ENCODE measurements around the gene RNF7.

The RNF7 gene

GRCh38 chr3:141764986-141765385 is 26.9 kb downstream of the RNF7 start:
- Histone ChIP-seq H3K4me2 (ENCODE audit: low read length) (no peak overlapping the region), H3K36me3 (ENCODE audit: insufficient read depth, low read length) (no peaks in the 10 kb centered on the region), H2AFZ (ENCODE audit: low read length) (no peak overlapping the region)

GRCh38 chr3:141767066-141767465 is 29.0 kb downstream of the RNF7 start:
- H3K4me1 ChIP-seq (ENCODE audit: insufficient read depth, low read length, severe bottlenecking): no peaks in the 10 kb centered on the region
- H3K27ac ChIP-seq (ENCODE audit: low read depth, low read length, poor library complexity, severe bottlenecking): no peak overlapping the region
- no peak overlapping the region for H3K4me3 ChIP-seq (ENCODE audit: low read depth, low read length, poor library complexity, severe bottlenecking)
- H3K79me2 ChIP-seq (ENCODE audit: insufficient read depth, low read length): no peaks in the 10 kb centered on the region
- H3K9me2 ChIP-seq (ENCODE audit: low read depth, low read length): no peaks in the 10 kb centered on the region
- H2AFZ ChIP-seq (ENCODE audit: low read length): no peak overlapping the region
- H3F3A ChIP-seq (ENCODE audit: insufficient read depth, low read length): no peaks in the 10 kb centered on the region
- H3K36me3 ChIP-seq (ENCODE audit: insufficient read depth, low read length): no peaks in the 10 kb centered on the region
- H3K4me2 ChIP-seq (ENCODE audit: low read length): no peak overlapping the region
- H3K27me3 ChIP-seq (ENCODE audit: insufficient read depth, low read length): peaks cover 5% of the 10 kb centered on the region
- no peak for TF ChIP-seq CTCF (IDR thresholded peaks at IDR 0.05; ENCODE audit: low read length)
- TF ChIP-seq EZH2 (IDR thresholded peaks at IDR 0.05; ENCODE audit: borderline replicate concordance, low read length): no peak
- no peaks in the 10 kb centered on the region for H4K20me1 ChIP-seq (ENCODE audit: insufficient read depth, low read length)
- no peaks in the 10 kb centered on the region for H3K9me3 ChIP-seq (ENCODE audit: low read length)
- H3K9ac ChIP-seq (ENCODE audit: low read length): no peak overlapping the region

More at GRCh38 chr3:141764986-141765385, 26.9 kb downstream of the RNF7 start:
- Histone ChIP-seq H3K79me2 (ENCODE audit: insufficient read depth, low read length) (no peaks in the 10 kb centered on the region), H3K27me3 (ENCODE audit: insufficient read depth, low read length) (peaks cover 5% of the 10 kb centered on the region), H3K9ac (ENCODE audit: low read length) (no peak overlapping the region), H3F3A (ENCODE audit: insufficient read depth, low read length) (no peaks in the 10 kb centered on the region), H4K20me1 (ENCODE audit: insufficient read depth, low read length) (no peaks in the 10 kb centered on the region), H3K4me1 (ENCODE audit: insufficient read depth, low read length, severe bottlenecking) (no peaks in the 10 kb centered on the region), H3K9me3 (ENCODE audit: low read length) (no peaks in the 10 kb centered on the region), H3K27ac (ENCODE audit: low read depth, low read length, poor library complexity, severe bottlenecking) (no peak overlapping the region), H3K4me3 (ENCODE audit: low read depth, low read length, poor library complexity, severe bottlenecking) (no peak overlapping the region), H3K9me2 (ENCODE audit: low read depth, low read length) (no peaks in the 10 kb centered on the region)
- TF ChIP-seq EZH2 (IDR thresholded peaks at IDR 0.05; ENCODE audit: borderline replicate concordance, low read length): no peak
- TF ChIP-seq CTCF (IDR thresholded peaks at IDR 0.05; ENCODE audit: low read length): no peak

- Histone ChIP-seq H3K4me3 (ENCODE audit: low read depth, low read length, poor library complexity, severe bottlenecking) (no peak overlapping the region), H3K9ac (ENCODE audit: low read length) (no peak overlapping the region), H4K20me1 (ENCODE audit: insufficient read depth, low read length) (no peaks in the 10 kb centered on the region), H3K9me3 (ENCODE audit: low read length) (no peaks in the 10 kb centered on the region), H3K9me2 (ENCODE audit: low read depth, low read length) (no peaks in the 10 kb centered on the region), H3F3A (ENCODE audit: insufficient read depth, low read length) (no peaks in the 10 kb centered on the region), H3K4me2 (ENCODE audit: low read length) (no peak overlapping the region), H3K27ac (ENCODE audit: low read depth, low read length, poor library complexity, severe bottlenecking) (no peak overlapping the region), H3K27me3 (ENCODE audit: insufficient read depth, low read length) (peaks cover 5% of the 10 kb centered on the region; the same call in 1 of the 2 replicates), H2AFZ (ENCODE audit: low read length) (no peak overlapping the region), H3K79me2 (ENCODE audit: insufficient read depth, low read length) (no peaks in the 10 kb centered on the region), H3K4me1 (ENCODE audit: insufficient read depth, low read length, severe bottlenecking) (no peaks in the 10 kb centered on the region), H3K36me3 (ENCODE audit: insufficient read depth, low read length) (no peaks in the 10 kb centered on the region)
- TF ChIP-seq CTCF (IDR thresholded peaks at IDR 0.05; ENCODE audit: low read length) (no peak), EZH2 (IDR thresholded peaks at IDR 0.05; ENCODE audit: borderline replicate concordance, low read length) (no peak)
Measured at GRCh38 chr3:141769221-141769894, 31.3 kb downstream of the RNF7 start.

Data from OCI-LY1 (cell line).